GM19240 (cell line): ENCODE data around the gene SMS.

Source experiments
- DNase-seq: peaks from one replicate; pipeline ENCODE4 v3.0.0; 2011; ENCODE audit warnings: low spot score; ENCODE audit not compliant: insufficient read length

Gene SMS

DNA sequence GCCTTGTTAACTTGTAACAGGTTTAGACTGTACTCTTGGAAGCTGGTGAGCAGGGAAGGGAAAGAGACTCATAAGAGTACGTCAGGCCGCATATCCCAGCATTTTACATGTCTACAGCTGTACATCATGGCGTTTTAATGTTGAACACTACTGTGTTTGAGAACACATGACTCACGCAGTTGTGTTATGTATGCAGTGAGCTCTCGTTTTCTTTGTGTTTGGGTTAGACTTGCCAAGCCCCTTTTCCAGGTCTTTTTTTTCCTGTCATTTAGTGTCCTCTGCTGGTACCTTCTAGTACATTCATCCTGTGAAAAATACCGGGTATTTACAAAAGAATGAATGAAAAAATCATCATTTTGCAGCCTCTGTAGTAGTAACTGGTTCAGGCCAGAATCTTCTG lies 35.3 kb downstream of the SMS start:
- DNase-seq = no peak

DNA sequence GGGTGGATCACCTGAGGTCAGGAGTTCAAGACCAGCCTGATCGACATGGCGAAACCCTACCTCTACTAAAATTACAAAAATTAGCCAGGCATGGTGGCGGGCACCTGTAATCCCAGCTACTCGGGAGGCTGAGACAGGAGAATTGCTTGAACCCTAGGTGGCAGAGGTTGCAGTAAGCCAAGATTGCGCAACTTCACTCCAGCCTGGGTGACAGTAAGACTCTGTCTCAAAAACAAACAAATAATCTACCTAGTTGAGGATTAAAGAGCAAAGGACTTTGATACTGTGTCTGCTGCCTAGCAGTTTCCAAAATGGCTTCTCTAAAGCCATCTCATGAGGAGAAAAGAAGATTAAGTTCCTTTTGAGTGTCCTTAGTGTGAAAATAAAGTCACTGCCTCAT lies 37.8 kb downstream of the SMS start:
- no peak for DNase-seq

DNA sequence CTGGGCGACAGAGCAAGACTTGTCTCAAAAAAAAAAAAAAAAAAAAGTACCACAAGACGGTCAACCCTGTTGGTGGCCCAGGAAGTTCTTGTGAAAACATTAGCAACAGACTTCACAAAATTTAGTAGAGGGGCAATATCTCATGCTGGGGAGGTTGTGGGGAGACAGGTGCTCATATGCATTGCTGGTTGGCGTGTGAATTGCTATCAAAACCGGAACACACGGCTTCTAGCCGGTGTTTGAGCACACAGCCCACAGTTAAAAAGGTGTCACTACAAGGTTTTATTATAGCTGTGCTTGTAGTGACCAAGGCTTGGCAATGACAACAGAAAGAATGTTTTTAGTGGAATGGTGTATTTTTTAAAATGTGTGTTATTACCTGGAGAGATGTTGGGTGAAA lies 41.8 kb downstream of the SMS start:
- no peak for DNase-seq

DNA sequence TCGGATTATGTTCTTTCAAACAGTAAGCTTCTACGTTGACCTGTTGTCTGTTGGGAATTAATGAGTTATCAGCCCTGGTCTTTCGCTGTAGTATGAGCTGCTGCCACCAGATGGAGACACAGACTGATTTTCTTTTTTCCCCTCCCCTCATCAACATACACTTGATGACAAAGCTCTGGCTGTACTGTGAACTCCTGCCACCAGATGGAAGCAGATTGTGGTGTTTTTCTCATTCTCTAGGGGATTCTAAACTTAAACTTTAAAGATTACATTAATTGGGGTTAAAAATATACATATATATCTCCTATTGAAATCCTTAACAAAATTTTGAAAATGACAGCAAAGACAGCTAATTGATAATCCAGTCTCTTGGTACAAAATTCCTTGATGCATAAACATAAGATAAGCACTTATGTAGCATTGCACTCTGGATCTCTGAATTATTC lies 44.8 kb downstream of the SMS start:
- peak; percentile 55 for DNase-seq

DNA sequence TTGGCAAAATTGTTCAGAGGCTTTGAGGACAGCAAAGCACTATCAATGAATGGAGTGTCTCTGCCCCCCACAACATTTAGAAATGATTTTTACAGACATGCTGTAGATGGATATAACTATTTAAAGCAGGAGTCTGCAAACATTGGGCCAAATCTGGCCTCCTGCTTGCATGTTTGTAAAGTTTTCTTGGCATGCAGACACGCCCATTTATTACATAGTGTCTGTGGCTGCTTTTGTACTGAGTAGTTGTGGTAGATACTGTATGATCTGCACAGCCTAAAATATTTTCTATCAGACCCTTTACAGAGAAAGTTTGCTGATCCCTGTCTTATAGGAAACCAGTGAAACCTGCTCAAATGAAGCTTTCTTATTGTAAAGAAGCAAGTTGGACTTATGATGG lies 46.1 kb downstream of the SMS start:
- no peak for DNase-seq

DNA sequence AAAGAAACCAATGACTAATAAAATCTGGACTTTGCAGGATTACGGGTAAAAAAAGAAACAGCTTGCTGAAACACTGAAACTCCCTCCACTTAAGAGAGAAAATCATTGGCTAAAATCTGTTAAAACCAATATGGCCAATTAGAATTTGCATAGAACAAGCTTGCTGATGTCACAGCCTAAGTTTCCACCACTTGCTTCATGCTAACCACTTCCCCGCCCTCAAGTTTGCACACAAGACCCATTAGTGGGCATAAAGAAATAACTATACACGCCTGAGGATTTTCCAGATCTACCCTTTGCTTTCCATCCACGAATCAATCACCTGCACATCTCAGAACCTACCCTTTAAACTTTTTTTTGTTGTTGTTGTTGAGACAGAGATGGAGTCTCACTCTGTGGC lies 48.9 kb downstream of the SMS start:
- no peak for DNase-seq

DNA sequence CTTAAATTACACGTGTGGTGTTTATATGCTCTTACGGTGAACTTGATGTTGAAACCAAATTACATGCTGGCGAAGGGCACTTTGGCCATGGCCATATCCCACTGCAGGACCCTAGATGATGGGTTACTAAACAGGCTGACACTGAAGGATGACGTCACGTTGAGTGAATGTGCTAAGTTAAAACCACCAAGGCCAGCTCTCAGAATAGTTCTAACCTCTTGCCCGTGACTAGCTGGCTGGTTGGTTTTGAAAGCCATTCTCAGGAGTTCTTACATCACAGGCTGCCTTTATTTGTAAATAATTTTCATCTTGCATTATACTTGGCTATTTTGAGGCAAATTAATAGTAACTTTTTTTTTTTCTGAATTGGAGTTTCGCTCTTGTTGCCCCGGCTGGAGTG lies 50.3 kb downstream of the SMS start:
- DNase-seq = no peak

DNA sequence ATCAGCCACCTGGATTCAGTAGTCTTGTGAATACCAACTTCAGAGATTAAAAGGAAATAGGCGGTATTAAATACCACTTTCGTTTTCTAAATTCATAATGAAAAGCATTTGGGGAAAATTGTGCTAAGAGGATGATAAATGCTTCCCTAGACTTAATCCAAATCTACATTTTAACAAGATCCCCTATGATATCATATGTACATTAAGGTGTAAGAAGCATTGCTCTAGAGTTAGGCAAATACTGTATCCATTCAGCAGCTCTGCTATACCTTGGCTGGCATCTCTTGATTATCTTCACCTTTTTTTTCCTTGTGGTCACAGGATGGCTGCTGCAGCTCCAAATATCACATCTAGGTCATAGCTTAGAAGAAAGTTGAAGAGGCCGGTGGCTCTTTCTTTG lies 51.0 kb downstream of the SMS start:
- no peak for DNase-seq

DNA sequence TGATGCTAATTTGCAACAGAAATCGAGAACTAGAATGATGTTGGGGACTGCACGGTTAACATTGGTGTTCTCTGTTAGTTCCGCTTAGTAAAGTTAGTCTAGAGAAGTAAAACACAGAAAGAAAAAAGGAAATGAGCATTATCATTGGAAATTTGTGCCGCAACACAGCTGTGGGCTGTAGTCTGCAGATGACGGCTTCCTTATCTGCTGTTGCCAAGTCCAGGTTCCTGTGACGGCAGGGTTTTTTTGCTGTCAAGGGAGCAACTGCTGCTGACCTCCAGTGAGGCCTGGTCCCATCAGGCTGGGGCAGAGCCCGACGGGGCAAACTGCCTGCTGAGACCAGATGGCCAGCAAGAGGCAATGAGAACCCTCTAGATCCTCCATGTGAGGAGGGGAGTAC lies 52.8 kb downstream of the SMS start:
- DNase-seq = no peak

DNA sequence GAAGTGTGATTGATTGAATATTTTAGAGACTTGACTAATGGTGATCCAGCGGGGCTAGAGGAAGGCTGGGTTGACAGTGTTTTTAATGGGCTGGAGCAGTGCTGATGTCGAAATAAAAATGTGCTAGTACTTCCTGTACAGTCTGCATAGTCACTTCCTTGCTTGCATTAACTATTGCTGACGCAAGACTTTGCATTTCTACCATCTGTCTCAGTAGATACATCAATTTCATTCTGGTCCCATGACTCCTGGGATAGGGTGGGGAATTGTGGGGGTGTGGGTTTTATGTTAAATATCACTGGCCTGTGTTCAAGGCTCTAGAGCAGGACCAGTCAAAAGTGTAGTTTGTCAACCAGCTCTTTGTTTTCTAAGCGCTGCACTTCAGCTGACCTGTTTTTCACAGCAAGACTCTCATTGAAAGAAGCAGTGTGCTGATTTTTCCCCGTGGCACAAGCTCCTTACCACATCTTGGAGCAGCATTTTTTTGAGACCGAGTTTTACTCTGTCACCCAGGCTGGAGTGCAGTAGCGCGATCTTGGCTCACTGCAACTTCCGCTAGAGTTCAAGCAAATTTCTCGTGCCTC lies 56.5 kb downstream of the SMS start:
- DNase-seq = no peak

DNA sequence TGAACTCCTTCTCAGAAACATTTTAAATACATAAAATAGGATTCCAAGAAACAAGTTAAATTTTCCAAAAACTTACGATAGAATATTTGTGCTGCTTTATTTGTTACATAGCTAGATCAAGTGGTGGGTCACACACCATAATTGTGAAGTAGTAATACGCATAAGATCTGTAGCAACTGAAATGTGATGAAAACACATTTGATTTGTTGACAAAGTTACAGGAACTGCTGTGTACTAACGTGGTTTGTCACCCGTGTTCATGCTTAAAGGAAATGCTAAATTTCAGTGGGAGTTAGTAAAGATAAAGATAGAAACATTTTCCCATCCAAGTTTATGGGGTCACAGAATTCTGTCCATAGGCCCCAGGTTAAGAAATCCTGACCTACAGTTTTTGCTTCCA lies 57.5 kb downstream of the SMS start:
- no peak for DNase-seq

DNA sequence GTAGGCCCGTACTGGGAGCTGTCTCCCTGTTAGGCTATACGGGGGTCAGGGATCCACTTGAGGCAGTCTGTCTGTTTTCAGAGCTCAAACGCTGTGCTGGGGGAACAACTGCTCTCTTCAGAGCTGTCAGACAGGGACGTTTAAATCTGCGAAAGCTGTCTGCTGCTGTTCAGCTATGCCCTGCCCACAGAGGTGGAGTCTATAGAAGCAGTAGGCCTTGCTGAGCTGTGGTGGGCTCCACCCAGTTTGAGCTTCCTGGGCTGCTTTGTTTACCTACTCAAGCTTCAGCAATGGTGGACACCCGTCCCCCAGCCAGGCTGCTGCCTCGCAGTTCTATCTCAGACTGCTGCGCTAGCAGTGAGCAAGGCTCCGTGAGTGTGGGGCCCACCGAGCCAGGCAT lies 64.4 kb downstream of the SMS start:
- no peak for DNase-seq

DNA sequence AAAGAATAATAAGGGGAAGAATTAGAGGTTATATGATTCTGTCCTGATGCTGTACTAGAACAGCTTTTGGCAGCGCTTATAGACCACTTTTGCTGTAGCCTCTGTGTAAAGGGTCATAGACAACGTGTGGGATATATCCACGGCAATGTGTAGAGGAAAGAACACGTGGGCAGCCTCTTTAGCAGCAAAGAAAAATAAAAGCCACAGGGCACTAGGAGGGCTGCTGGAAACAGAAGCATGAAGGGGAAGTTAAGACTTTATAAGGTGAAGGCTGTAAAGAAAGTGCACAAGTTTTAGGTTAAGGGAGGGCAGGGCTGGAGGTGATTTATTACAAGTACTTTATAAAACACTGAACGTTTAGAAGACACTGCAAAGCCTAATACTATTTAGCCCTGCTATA lies 71.5 kb downstream of the SMS start:
- no peak for DNase-seq

DNA sequence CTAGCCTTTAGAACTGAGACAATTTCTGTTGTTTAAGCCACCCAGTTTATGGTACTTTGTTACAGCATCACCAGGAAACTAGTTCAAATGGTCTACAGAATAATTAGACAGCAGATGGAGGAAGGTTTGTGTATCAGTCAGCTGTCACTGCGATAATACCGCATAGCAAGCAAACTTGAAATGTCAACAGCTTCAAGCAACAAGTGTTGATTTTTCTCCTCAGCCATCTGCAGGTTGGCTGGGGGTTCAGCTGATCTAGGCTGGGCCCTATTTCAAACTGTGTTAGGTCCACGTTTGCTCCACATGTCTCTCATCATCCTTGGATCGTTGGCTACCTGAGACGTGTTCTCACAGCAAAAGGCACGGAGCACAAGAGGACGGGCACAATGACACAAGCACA lies 72.4 kb downstream of the SMS start:
- no peak for DNase-seq

DNA sequence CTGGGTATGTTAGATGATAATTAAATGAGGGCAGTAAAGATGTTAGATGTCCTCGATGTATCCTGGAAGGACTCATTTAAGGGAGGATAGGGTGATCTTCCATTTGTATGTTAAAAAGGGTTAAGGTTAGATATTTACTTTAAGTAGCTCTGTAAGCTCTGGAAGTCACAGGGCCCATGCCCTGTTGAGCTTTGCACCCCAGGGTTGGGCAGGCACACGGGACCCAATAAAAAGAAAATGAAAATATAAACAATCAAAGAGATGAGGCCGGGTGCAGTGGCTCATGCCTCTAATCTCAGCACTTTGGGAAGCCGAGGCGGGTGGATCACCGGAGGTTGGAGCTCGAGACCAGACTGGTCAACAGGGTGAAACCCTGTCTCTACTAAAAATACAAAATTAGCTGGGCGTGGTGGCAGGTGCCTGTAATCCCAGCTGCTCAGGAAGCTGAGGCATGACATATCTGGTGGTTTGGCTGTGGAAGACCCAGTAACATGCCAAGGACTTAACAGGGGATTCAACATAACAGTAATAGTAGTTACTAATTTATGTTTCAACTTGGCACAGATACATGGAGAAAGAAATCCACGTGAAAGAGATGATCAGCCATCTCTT lies 74.7 kb downstream of the SMS start:
- no peak for DNase-seq

DNA sequence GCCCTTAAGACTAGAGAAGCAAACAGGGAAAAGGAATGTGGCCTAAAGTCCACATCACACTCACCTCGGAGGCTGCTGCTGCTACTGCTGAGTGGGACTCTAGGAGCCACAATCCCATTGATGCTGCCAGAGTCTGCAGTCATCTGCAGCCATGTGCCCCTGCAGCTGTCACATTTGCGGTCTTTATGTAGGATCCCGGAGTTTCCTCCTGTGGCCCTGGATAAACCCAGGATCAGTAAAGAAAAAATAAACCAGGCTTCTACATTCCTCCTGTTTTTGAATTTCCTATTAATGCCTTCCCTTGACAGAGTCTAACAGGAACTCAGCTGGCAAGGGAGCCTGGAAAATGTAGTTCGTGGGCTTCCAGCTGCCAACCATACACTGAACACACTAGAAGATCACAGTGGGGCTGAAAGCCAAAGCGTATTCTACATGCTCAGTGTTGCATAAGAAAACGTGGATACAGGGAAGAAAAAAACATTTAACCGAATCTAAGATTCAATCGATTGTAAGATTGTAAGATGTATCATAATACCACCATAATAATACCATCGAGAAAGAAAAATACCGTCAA lies 81.3 kb downstream of the SMS start:
- no peak for DNase-seq

DNA sequence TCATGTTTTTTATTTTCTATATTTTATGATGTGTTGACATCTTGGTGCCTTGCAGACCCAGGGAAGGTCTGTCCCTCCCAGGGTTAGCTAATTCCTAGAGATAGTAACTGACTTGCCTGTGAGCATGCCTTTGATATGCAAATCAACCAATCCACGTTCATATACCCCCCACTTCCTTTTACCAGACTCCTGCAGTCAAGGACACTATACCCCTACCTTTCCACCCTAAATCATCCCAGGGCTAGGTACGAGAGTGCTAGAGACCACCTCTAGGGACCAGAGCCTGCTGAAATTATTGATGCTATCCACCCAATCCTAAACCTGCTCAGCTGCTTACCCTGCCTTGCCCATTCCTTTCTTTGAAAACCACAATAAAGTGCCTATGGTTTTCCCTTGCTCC lies 84.1 kb downstream of the SMS start:
- no peak for DNase-seq

DNA sequence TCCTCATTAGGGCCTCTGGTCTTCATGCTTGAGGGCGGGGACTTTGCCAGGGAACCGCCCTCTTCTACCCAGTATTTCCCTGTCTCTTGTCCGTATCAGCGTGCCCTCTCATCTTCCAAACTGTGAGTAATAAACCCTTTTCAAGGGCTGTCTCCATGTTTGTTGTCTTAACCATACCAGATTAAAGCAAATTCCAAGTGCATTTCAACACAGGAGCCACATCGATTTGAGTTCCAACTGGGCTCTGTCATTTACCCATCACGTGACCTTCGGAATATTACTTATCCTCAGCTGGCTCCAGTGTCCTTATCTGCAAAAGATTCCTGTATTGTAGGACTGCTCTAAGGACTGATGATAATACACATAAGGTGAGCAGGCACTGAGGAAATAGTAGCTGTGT lies 85.2 kb downstream of the SMS start:
- DNase-seq = no peak

DNA sequence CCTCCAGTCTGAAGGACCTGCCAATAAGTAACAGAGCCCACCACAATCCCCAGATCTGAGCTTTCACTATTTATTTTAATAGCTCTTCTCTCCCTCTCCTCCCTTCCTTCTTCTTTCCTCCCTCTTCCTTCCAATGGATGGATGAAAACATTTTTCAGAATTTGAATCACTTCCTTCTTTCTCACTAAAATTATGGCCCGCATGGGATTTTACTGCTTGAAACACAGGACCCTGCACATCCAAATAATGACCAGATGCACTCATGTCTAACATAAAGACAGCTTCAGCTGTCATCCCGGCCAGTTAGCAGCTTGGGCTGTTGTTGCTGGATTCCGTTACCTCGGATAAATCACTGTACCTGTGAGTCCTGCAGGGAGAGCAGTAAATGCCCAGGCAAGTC lies 86.2 kb downstream of the SMS start:
- no peak for DNase-seq

DNA sequence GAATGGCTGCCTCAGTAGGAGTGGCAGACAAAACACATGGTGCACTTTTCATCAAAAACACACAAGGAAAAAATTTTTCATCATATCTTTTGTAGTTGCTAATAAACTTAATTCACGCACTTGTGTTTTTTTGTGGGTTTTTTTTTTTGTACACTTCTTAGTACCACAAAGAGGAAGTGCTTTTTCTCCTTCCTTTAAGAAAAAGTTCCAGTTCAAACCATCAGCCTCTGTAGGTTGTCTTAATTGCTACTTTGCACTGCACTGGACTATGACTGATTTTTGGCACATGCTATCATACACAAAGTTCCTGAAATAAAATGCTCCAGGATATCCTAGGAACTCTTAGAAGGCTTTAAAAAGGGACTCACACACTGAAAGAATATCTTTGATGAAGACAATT lies 91.6 kb downstream of the SMS start, which contains the start of gene PHEX:
TSS of gene PHEX (plus strand) at position 242 of the 400 bp plus-strand sequence. CDS start 681 bp downstream, outside the sequence.
- DNase-seq = no peak

DNA sequence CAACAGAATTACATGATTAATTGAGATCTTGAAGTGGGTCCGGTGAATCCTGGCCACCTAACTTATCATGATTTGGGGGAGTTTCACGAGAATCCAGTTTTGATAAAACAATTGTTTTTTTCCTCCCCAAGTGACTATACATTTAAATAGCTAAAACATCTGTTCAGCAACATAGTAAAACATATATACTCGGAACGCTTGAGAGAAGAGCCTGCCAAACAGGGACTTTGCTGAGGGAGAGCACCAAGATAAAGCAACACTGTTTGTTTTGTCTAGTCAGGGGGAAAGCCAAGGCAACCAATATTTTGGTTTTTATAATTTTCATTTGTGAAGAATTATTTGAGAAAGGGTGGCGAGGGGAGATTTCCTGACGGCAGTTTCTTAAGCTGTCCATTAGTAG lies 92.0 kb downstream of the SMS start:
- no peak for DNase-seq

DNA sequence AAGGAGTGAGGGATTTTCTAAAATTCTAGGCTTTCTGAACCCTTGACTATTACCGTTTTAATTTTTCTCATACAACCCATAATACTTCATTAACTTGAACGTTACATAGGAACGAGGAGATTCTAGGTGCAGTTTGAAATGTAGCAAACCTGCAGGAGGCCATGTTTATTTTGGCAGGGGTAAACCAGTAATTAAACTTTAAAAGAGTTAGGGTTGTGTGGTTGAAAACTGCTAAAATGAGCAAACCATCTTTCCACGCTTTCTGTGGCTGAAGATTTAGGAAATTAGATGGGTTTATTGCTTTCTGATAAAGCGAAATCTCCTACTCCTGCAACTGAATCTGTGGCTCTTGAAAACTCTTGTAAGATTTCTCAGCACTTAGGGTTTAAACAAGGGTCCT lies 93.3 kb downstream of the SMS start:
- DNase-seq = no peak

DNA sequence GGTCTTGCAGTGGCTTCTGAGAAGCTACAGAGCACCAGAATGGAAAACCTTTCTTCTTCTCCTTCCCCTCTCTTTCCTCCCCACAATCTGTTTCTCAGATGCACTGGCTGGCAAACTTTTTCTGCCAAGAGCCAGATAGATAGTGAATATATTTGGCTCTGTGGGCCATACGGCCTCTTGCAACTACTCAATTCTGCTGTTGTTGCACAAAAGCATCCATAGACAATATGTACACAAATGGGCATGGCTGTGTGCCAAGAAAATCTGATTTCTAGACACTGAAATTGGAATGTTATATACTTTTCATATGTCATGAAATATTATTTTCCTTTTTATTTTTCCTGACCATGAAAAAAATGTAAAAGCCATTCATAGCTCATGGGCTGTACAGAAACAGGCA lies 94.7 kb downstream of the SMS start:
- DNase-seq = no peak
